Measurements from ENCODE around the gene TACC2.

TACC2 gene

GRCh38 chr10:122229666-122230065 is 240.7 kb downstream of the TACC2 start:
- no peak for TF ChIP-seq CTCF (IDR thresholded peaks at IDR 0.05; ENCODE audit: low read depth, low read length, missing control alignments)

GRCh38 chr10:122230222-122230621 is 241.3 kb downstream of the TACC2 start:
- H3K4me3 ChIP-seq (replicated peaks; ENCODE audit: low read depth, low read length): no peak overlapping the region
- no peak for DNase-seq (ENCODE audit: extremely low read depth, low read depth)
- TF ChIP-seq CTCF (IDR thresholded peaks at IDR 0.05; ENCODE audit: low read depth, low read length, missing control alignments): no peak

More at GRCh38 chr10:122229666-122230065, 240.7 kb downstream of the TACC2 start:
- no peak overlapping the region for H3K4me3 ChIP-seq (replicated peaks; ENCODE audit: low read depth, low read length)
- DNase-seq (ENCODE audit: extremely low read depth, low read depth): no peak

GRCh38 chr10:122232769-122233168 is 243.8 kb downstream of the TACC2 start:
- no peak overlapping the region for H3K4me3 ChIP-seq (replicated peaks; ENCODE audit: low read depth, low read length)
- TF ChIP-seq CTCF (IDR thresholded peaks at IDR 0.05; ENCODE audit: low read depth, low read length, missing control alignments): no peak
- no peak for DNase-seq (ENCODE audit: extremely low read depth, low read depth)

DNA sequence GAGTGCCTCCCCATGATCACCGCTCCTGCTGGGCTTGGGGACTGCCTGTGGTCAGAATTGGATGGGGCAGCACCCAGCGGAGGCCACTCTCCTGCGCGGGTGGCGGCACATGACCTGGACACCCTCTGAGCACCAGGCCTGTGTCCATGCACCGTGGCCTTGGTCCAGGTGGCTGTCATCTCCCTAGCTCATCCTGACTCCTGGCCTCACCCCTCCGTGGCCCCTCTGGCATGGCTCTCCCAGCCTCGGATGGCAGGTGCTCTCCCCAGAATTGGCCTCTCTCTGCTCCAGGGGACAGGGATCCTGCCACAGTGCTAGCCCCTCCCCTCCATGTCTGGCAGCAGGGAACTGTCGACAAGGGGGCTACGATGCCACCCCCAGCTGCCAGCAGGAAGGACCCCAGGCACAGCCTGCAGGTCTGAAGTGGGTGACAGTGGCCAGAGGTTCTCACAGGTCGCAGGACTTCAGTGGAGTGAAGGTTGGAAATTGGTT is 244.9 kb downstream of the TACC2 start:
- TF ChIP-seq CTCF (IDR thresholded peaks at IDR 0.05; ENCODE audit: low read depth, low read length, missing control alignments): no peak
- H3K4me3 ChIP-seq (replicated peaks; ENCODE audit: low read depth, low read length): no peak overlapping the region
- DNase-seq (ENCODE audit: extremely low read depth, low read depth): no peak

- no peak for TF ChIP-seq CTCF (IDR thresholded peaks at IDR 0.05; ENCODE audit: low read depth, low read length, missing control alignments)
- no peak for DNase-seq (ENCODE audit: extremely low read depth, low read depth)
- H3K4me3 ChIP-seq (replicated peaks; ENCODE audit: low read depth, low read length): no peak overlapping the region
Measured at GRCh38 chr10:122234416-122234815, 245.5 kb downstream of the TACC2 start.

DNA sequence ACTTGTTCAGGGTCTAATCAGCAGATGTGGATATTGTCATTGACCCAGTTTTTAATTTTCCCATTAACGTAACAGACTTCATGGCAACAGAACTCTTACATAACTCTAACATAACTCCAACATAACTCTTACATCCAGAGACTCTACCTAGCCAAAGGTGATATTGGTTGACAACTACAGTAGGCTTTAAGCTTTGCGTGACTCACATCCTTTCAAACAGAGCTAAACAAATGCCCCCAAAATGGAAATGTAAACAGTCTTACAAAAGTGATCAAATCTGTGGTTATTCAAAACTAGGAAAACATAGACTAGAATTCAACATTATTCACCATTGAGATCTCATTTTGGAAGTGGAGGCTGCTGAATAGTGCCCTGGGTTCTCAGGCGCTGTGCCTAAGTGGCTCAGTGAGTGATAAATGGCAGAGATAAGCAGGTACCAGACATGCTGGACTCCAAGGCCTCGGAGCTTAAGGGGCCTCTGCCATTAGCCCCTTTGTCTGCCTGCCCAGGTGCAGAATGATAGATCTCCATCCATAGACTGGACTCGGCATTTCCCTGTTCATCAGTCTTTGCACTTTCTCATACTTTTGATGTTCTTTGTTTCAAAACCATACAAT is 247.8 kb downstream of the TACC2 start:
- no peak for TF ChIP-seq CTCF (IDR thresholded peaks at IDR 0.05; ENCODE audit: low read depth, low read length, missing control alignments)

More for the DNA sequence above, 247.8 kb downstream of the TACC2 start:
- no peak for DNase-seq (ENCODE audit: extremely low read depth, low read depth)
- H3K4me3 ChIP-seq (replicated peaks; ENCODE audit: low read depth, low read length): no peak overlapping the region
